Hepatocyte (in vitro differentiated cells): ENCODE data around the gene CORO7.

Experiments
- EZH2phosphoT487 ChIP-seq: fragments of 200-600 bp; sonication (generic); IDR thresholded peaks from one replicate; pipeline ENCODE4 v1.6.1; 2018; ENCODE audit warnings: antibody characterized with exemption, mild to moderate bottlenecking, low read depth, moderate library complexity; ENCODE audit not compliant: unreplicated experiment, severe bottlenecking
- TF ChIP-seq, protein P1 (sequence below): fragments of 200-600 bp; sonication (generic); IDR thresholded peaks from 2 replicates; pipeline ENCODE4 v1.5.1; 2016; ENCODE audit warnings: antibody characterized with exemption, mild to moderate bottlenecking; ENCODE audit not compliant: poor library complexity

DNA sequence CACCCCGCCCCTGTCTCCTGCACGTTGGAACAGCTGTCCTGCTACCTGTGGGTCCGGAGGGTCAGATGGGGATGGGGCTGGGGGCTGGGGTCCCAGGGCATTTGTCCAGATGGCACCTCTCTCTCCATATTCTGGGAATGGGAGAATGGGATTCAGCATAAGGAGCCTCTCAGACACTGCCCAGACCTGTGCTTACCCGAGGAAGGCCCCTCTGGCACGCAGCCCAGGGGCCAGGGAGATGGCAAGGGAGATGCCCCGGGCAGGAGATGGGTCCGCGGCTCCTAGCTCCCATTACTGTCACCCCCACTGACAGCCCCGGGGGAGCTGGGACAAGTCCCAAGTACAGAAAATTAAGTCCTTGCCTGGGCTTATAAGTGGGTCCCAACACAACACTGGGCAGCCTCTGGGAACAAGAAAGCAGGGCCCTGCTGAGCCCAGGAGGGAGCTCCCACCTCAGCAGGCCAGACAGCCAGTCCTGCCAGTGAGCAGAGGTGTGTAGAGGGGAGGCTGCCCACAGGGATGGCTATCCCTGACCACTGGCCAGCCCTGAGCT lies 43.0 kb downstream of the CORO7 start:
- TF ChIP-seq, protein P1, sequence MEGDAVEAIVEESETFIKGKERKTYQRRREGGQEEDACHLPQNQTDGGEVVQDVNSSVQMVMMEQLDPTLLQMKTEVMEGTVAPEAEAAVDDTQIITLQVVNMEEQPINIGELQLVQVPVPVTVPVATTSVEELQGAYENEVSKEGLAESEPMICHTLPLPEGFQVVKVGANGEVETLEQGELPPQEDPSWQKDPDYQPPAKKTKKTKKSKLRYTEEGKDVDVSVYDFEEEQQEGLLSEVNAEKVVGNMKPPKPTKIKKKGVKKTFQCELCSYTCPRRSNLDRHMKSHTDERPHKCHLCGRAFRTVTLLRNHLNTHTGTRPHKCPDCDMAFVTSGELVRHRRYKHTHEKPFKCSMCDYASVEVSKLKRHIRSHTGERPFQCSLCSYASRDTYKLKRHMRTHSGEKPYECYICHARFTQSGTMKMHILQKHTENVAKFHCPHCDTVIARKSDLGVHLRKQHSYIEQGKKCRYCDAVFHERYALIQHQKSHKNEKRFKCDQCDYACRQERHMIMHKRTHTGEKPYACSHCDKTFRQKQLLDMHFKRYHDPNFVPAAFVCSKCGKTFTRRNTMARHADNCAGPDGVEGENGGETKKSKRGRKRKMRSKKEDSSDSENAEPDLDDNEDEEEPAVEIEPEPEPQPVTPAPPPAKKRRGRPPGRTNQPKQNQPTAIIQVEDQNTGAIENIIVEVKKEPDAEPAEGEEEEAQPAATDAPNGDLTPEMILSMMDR = no peak
- TF ChIP-seq EZH2phosphoT487 = no peak
